Astrocyte (in vitro differentiated cells and primary cell): ENCODE measurements around the gene TMEM170B. TPM values are rescaled to one million over a fixed set of nuclear protein-coding genes. Genes with fewer than 3 reads are reported as not detected.

Source experiments
- DNase-seq: peaks from one replicate; pipeline ENCODE4 v3.0.0-alpha.2; 2010; ENCODE audit warnings: low read depth
- FAIRE-seq: peaks from 2 replicates; lab custom pipeline; 2011; peaks lifted over from hg19 to GRCh38; lab: Jason Lieb, UNC
- H2AFZ ChIP-seq: 2 replicates; pipeline ENCODE4 v1.6.0; 2012; ENCODE audit warnings: low read depth, low read length, inconsistent platforms
- H3K27ac ChIP-seq: 2 replicates; pipeline ENCODE4 v1.5.1; 2011; ENCODE audit warnings: low read depth, low read length, inconsistent platforms
- H3K27me3 ChIP-seq: 2 replicates; pipeline ENCODE4 v1.6.0; 2011; ENCODE audit warnings: low read length, inconsistent platforms; ENCODE audit not compliant: insufficient read depth
- H3K36me3 ChIP-seq: 2 replicates; pipeline ENCODE4 v1.5.1; 2011; ENCODE audit warnings: low read length, inconsistent platforms; ENCODE audit not compliant: insufficient read depth
- H3K4me1 ChIP-seq: 2 replicates; pipeline ENCODE4 v1.5.1; 2011; ENCODE audit warnings: low read length, inconsistent platforms; ENCODE audit not compliant: insufficient read depth
- H3K4me2 ChIP-seq: 2 replicates; pipeline ENCODE4 v1.6.0; 2012; ENCODE audit warnings: low read length, inconsistent platforms
- H3K4me3 ChIP-seq: 2 replicates; pipeline ENCODE4 v1.5.1; 2011; ENCODE audit warnings: low read depth, mild to moderate bottlenecking, low read length, inconsistent platforms; ENCODE audit not compliant: insufficient read depth
- H3K79me2 ChIP-seq: 2 replicates; pipeline ENCODE4 v1.6.0; 2012; ENCODE audit warnings: mild to moderate bottlenecking, low read length, inconsistent platforms; ENCODE audit not compliant: insufficient read depth
- H3K9ac ChIP-seq: 2 replicates; pipeline ENCODE4 v1.6.0; 2012; ENCODE audit warnings: mild to moderate bottlenecking, low read length, inconsistent platforms
- H3K9me3 ChIP-seq: 2 replicates; pipeline ENCODE4 v1.5.1; 2012; ENCODE audit warnings: low read depth, mild to moderate bottlenecking, low read length, inconsistent platforms; ENCODE audit not compliant: insufficient read depth
- H4K20me1 ChIP-seq: 2 replicates; pipeline ENCODE4 v1.6.0; 2012; ENCODE audit warnings: low read length, inconsistent platforms; ENCODE audit not compliant: insufficient read depth
- H3K27ac Mint-ChIP-seq: one replicate; pipeline ENCODE4 v1.8.0; 2021; ENCODE audit warnings: mild to moderate bottlenecking, mixed read lengths; ENCODE audit not compliant: unreplicated experiment
- H3K27me3 Mint-ChIP-seq: one replicate; pipeline ENCODE4 v1.8.0; 2021; ENCODE audit warnings: low read depth, mixed read lengths; ENCODE audit not compliant: unreplicated experiment
- H3K36me3 Mint-ChIP-seq: one replicate; pipeline ENCODE4 v1.8.0; 2021; ENCODE audit warnings: low read depth, mixed read lengths; ENCODE audit not compliant: unreplicated experiment
- H3K4me1 Mint-ChIP-seq: one replicate; pipeline ENCODE4 v1.8.0; 2021; ENCODE audit warnings: low read depth, mixed read lengths; ENCODE audit not compliant: unreplicated experiment
- H3K4me3 Mint-ChIP-seq: one replicate; pipeline ENCODE4 v1.8.0; 2021; ENCODE audit warnings: mild to moderate bottlenecking, moderate library complexity, mixed read lengths; ENCODE audit not compliant: unreplicated experiment
- H3K9me3 Mint-ChIP-seq: one replicate; pipeline ENCODE4 v1.8.0; 2021; ENCODE audit warnings: mild to moderate bottlenecking, mixed read lengths; ENCODE audit not compliant: unreplicated experiment
- CTCF ChIP-seq: IDR thresholded peaks from 2 replicates; pipeline ENCODE4 v1.5.1; 2011; ENCODE audit warnings: low read depth, mild to moderate bottlenecking, inconsistent platforms, low read length, moderate library complexity; ENCODE audit not compliant: insufficient read depth
- EZH2 ChIP-seq: IDR thresholded peaks from 2 replicates; pipeline ENCODE4 v1.6.1; 2012; ENCODE audit warnings: mild to moderate bottlenecking, low read length, inconsistent platforms; ENCODE audit not compliant: insufficient read depth
- total RNA-seq: library from RNA; stranded (reverse); gene quantifications from 2 replicates; pipeline ENCODE4 v1.2.1, GENCODE V29; 2021

Gene TMEM170B
- total RNA-seq, 1 donor from 2014 or later: 2.5 TPM

- Histone ChIP-seq H3K4me1 (peaks cover 3% of the 10 kb centered on the region), H3K4me3 (no peak overlapping the region), H3K9me3 (no peaks in the 10 kb centered on the region), H3K79me2 (no peaks in the 10 kb centered on the region), H3K9ac (no peak overlapping the region), H3K4me2 (no peak overlapping the region), H3K27ac (no peak overlapping the region), H3K27me3 (no peaks in the 10 kb centered on the region), H3K36me3 (no peaks in the 10 kb centered on the region), H4K20me1 (no peaks in the 10 kb centered on the region), H2AFZ (no peak overlapping the region)
- no peak for DNase-seq
- Mint-ChIP-seq H3K4me1 (peaks cover 13% of the 10 kb centered on the region), H3K27me3 (no peaks in the 10 kb centered on the region), H3K27ac (no peak overlapping the region), H3K4me3 (no peak overlapping the region), H3K9me3 (peaks cover 2% of the 10 kb centered on the region), H3K36me3 (peaks cover 2% of the 10 kb centered on the region)
- no peak for FAIRE-seq
- no peak for TF ChIP-seq CTCF
- TF ChIP-seq EZH2: no peak
Measured at GRCh38 chr6:11596640-11597237, 59.2 kb downstream of the TMEM170B start.

DNA sequence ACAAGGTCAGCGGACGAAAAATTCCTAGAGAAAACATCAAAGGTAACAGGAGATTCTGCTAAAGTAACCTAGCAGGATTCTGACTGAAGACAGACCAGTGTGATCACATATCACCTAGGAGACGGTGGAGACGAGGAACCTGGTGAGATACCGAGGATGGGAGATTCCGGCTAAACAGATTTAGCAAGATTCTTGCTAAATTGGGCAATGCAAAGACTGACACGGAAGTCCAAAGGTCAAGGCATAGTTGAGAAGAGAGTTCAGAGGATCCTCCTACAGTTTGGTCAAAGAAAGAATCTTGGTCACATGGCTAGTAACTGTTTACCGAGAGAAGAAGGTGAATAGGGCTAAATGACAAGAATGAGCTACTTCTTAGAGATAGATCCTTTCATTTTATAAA, 61.1 kb downstream of the TMEM170B start:
- Histone ChIP-seq H4K20me1 (no peaks in the 10 kb centered on the region), H3K4me1 (no peaks in the 10 kb centered on the region), H3K27ac (no peak overlapping the region), H3K27me3 (no peaks in the 10 kb centered on the region), H2AFZ (no peak overlapping the region), H3K4me2 (no peak overlapping the region), H3K9me3 (no peaks in the 10 kb centered on the region), H3K79me2 (no peaks in the 10 kb centered on the region), H3K9ac (no peak overlapping the region), H3K36me3 (no peaks in the 10 kb centered on the region), H3K4me3 (no peak overlapping the region)
- H3K9me3 Mint-ChIP-seq: peaks cover 5% of the 10 kb centered on the region
- H3K27ac Mint-ChIP-seq: no peak overlapping the region
- FAIRE-seq: no peak
- no peak overlapping the region for H3K4me3 Mint-ChIP-seq
- H3K4me1 Mint-ChIP-seq: peaks cover 5% of the 10 kb centered on the region
- H3K27me3 Mint-ChIP-seq: no peaks in the 10 kb centered on the region
- peaks cover 2% of the 10 kb centered on the region for H3K36me3 Mint-ChIP-seq
- TF ChIP-seq CTCF (no peak), EZH2 (no peak)
- no peak for DNase-seq

GRCh38 chr6:11600251-11600650, 62.7 kb downstream of the TMEM170B start:
- no peaks in the 10 kb centered on the region for H3K9me3 ChIP-seq
- H3K27ac ChIP-seq: no peak overlapping the region
- H2AFZ ChIP-seq: no peak overlapping the region
- H3K9ac ChIP-seq: no peak overlapping the region
- FAIRE-seq: no peak
- Mint-ChIP-seq H3K27me3 (no peaks in the 10 kb centered on the region), H3K27ac (no peak overlapping the region), H3K9me3 (peaks cover 5% of the 10 kb centered on the region), H3K4me3 (no peak overlapping the region), H3K36me3 (peaks cover 5% of the 10 kb centered on the region), H3K4me1 (peaks cover 5% of the 10 kb centered on the region)
- H3K4me1 ChIP-seq: no peaks in the 10 kb centered on the region
- no peak for DNase-seq
- no peak overlapping the region for H3K4me2 ChIP-seq
- no peak overlapping the region for H3K4me3 ChIP-seq
- H4K20me1 ChIP-seq: no peaks in the 10 kb centered on the region
- H3K36me3 ChIP-seq: no peaks in the 10 kb centered on the region
- no peaks in the 10 kb centered on the region for H3K27me3 ChIP-seq
- TF ChIP-seq EZH2 (no peak), CTCF (no peak)
- no peaks in the 10 kb centered on the region for H3K79me2 ChIP-seq
